WTC11 (cell line): Measurements from ENCODE around the gene COL5A1. TPM values are rescaled to one million over a fixed set of nuclear protein-coding genes. Genes with fewer than 3 reads are reported as not detected.

Experiments
- ATAC-seq: fragments of 200-7000 bp; cut with Tn5 transposase; 2 replicates; pipeline ENCODE4 v1.10.0; 2021; ENCODE audit warnings: mild to moderate bottlenecking, moderate library complexity
- CTCF ChIA-PET: fragments of 300-600 bp; sonication (Branson Sonifier 250); formaldehyde crosslinking; loops from one replicate; lab custom pipeline; 2021; ENCODE audit warnings: antibody characterized with exemption; lab: Charles Lee
- POLR2A ChIA-PET: fragments of 350-600 bp; sonication (Branson Sonifier 250); formaldehyde crosslinking; loops from one replicate; lab custom pipeline; 2021; ENCODE audit warnings: antibody characterized with exemption; lab: Charles Lee
- DNase-seq: peaks from one replicate; pipeline ENCODE4 v3.0.0; 2021; ENCODE audit warnings: low spot score
- H3K27ac Mint-ChIP-seq: 2 replicates; pipeline ENCODE4 v1.8.0; 2021; ENCODE audit warnings: mixed read lengths
- H3K27me3 Mint-ChIP-seq: 2 replicates; pipeline ENCODE4 v1.8.0; 2021; ENCODE audit warnings: low read depth, mild to moderate bottlenecking, moderate library complexity, mixed read lengths
- H3K36me3 Mint-ChIP-seq: 2 replicates; pipeline ENCODE4 v1.8.0; 2021; ENCODE audit warnings: mixed read lengths
- H3K4me1 Mint-ChIP-seq: 2 replicates; pipeline ENCODE4 v1.8.0; 2022; ENCODE audit warnings: mixed read lengths
- H3K4me3 Mint-ChIP-seq: 2 replicates; pipeline ENCODE4 v1.8.0; 2021; ENCODE audit warnings: mild to moderate bottlenecking, moderate library complexity, mixed read lengths
- H3K9me3 Mint-ChIP-seq: 2 replicates; pipeline ENCODE4 v1.8.0; 2021; ENCODE audit warnings: mixed read lengths
- ATF2 ChIP-seq: sonication (generic); formaldehyde crosslinking; IDR thresholded peaks from 2 replicates; pipeline ENCODE4 v1.8.1; 2022; ENCODE audit warnings: low read depth, missing genetic modification reagents, borderline replicate concordance
- CTCF ChIP-seq: fragments of 200-600 bp; IDR thresholded peaks from 2 replicates; pipeline ENCODE4 v1.8.0; 2022; ENCODE audit warnings: antibody characterized with exemption
- E2F4 ChIP-seq: sonication (generic); formaldehyde crosslinking; IDR thresholded peaks from 2 replicates; pipeline ENCODE4 v1.8.1; 2022; ENCODE audit warnings: low read depth, mild to moderate bottlenecking, moderate library complexity, missing genetic modification reagents, borderline replicate concordance
- ELF4 ChIP-seq: sonication (generic); formaldehyde crosslinking; IDR thresholded peaks from 2 replicates; pipeline ENCODE4 v1.8.1; 2022; ENCODE audit warnings: low read depth, mild to moderate bottlenecking, moderate library complexity, missing genetic modification reagents
- FOXJ3 ChIP-seq: sonication (generic); formaldehyde crosslinking; IDR thresholded peaks from 2 replicates; pipeline ENCODE4 v1.9.0; 2021; ENCODE audit warnings: missing genetic modification reagents, mild to moderate bottlenecking, borderline replicate concordance
- JAZF1 ChIP-seq: fragments of 250-450 bp; sonication (Bioruptor Pico); IDR thresholded peaks from 2 replicates; pipeline ENCODE4 v1.9.0; 2021; ENCODE audit warnings: moderate library complexity, mild to moderate bottlenecking, inconsistent platforms
- MLX ChIP-seq: sonication (generic); formaldehyde crosslinking; IDR thresholded peaks from 2 replicates; pipeline ENCODE4 v1.8.1; 2023; ENCODE audit warnings: mild to moderate bottlenecking, missing genetic modification reagents, moderate library complexity
- MYBL2 ChIP-seq: sonication (generic); formaldehyde crosslinking; IDR thresholded peaks from 2 replicates; pipeline ENCODE4 v1.8.1; 2023; ENCODE audit warnings: mild to moderate bottlenecking, moderate library complexity, missing genetic modification reagents
- PREB ChIP-seq: sonication (generic); formaldehyde crosslinking; IDR thresholded peaks from 2 replicates; pipeline ENCODE4 v1.8.1; 2022; ENCODE audit warnings: mild to moderate bottlenecking, missing genetic modification reagents, moderate library complexity, borderline replicate concordance
- PRRX2 ChIP-seq: fragments of 250-450 bp; sonication (Bioruptor Pico); IDR thresholded peaks from 2 replicates; pipeline ENCODE4 v1.8.0; 2021; ENCODE audit warnings: mild to moderate bottlenecking
- ZNF219 ChIP-seq: sonication (generic); formaldehyde crosslinking; IDR thresholded peaks from 2 replicates; pipeline ENCODE4 v1.8.0; 2023; ENCODE audit warnings: missing genetic modification reagents, mild to moderate bottlenecking, borderline replicate concordance
- ZNF671 ChIP-seq: fragments of 250-450 bp; sonication (Bioruptor Pico); IDR thresholded peaks from 2 replicates; pipeline ENCODE4 v1.8.0; 2021; ENCODE audit warnings: mild to moderate bottlenecking
- ZSCAN18 ChIP-seq: fragments of 250-450 bp; sonication (Bioruptor Pico); IDR thresholded peaks from 2 replicates; pipeline ENCODE4 v2.1.2; 2022; ENCODE audit warnings: mild to moderate bottlenecking, moderate library complexity
- total RNA-seq: library from RNA; stranded (reverse); gene quantifications from 3 replicates; pipeline ENCODE4 v1.2.3, GENCODE V29; 2021
- TF ChIP-seq, protein P1 (sequence below): sonication (generic); formaldehyde crosslinking; IDR thresholded peaks from 2 replicates; pipeline ENCODE4 v1.8.0; 2022; ENCODE audit warnings: mild to moderate bottlenecking, missing genetic modification reagents
- TF ChIP-seq, protein P2 (sequence below): fragments of 250-450 bp; sonication (Bioruptor Pico); IDR thresholded peaks from 2 replicates; pipeline ENCODE4 v1.8.0; 2021; ENCODE audit warnings: mild to moderate bottlenecking
- TF ChIP-seq, protein P3 (sequence below): sonication (generic); formaldehyde crosslinking; IDR thresholded peaks from 2 replicates; pipeline ENCODE4 v1.8.0; 2022; ENCODE audit warnings: mild to moderate bottlenecking, missing genetic modification reagents

COL5A1 gene
- total RNA-seq, 1 experiment from 2014 or later: 13.5 TPM

- H3K36me3 Mint-ChIP-seq: no peaks in the 10 kb centered on the region
- ChIA-PET POLR2A (no interaction called here), CTCF (interaction anchor here (1.0 to 1.9 kb wide), 6 partner anchors 8 to 228 kb away, joined by 3 to 11 read pairs (median 4); no protein-coding TSS in a partner anchor)
- TF ChIP-seq MLX (CRISPR knock-in tag) (no peak), E2F4 (no peak), FOXJ3 (CRISPR knock-in tag) (no peak), ZNF219 (CRISPR knock-in tag) (no peak), ZSCAN18 (CRISPR knock-in tag) (no peak), ATF2 (CRISPR knock-in tag) (no peak), ZNF671 (CRISPR knock-in tag) (no peak), JAZF1 (CRISPR knock-in tag) (no peak)
- TF ChIP-seq, protein P1, sequence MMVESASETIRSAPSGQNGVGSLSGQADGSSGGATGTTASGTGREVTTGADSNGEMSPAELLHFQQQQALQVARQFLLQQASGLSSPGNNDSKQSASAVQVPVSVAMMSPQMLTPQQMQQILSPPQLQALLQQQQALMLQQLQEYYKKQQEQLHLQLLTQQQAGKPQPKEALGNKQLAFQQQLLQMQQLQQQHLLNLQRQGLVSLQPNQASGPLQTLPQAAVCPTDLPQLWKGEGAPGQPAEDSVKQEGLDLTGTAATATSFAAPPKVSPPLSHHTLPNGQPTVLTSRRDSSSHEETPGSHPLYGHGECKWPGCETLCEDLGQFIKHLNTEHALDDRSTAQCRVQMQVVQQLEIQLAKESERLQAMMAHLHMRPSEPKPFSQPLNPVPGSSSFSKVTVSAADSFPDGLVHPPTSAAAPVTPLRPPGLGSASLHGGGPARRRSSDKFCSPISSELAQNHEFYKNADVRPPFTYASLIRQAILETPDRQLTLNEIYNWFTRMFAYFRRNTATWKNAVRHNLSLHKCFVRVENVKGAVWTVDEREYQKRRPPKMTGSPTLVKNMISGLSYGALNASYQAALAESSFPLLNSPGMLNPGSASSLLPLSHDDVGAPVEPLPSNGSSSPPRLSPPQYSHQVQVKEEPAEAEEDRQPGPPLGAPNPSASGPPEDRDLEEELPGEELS: no peak
- TF ChIP-seq, protein P2, sequence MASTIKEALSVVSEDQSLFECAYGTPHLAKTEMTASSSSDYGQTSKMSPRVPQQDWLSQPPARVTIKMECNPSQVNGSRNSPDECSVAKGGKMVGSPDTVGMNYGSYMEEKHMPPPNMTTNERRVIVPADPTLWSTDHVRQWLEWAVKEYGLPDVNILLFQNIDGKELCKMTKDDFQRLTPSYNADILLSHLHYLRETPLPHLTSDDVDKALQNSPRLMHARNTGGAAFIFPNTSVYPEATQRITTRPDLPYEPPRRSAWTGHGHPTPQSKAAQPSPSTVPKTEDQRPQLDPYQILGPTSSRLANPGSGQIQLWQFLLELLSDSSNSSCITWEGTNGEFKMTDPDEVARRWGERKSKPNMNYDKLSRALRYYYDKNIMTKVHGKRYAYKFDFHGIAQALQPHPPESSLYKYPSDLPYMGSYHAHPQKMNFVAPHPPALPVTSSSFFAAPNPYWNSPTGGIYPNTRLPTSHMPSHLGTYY (CRISPR knock-in tag): no peak
- DNase-seq (no peak), ATAC-seq (no peak)
- H3K9me3 Mint-ChIP-seq: peaks cover 15% of the 10 kb centered on the region
- peaks cover 9% of the 10 kb centered on the region for H3K4me1 Mint-ChIP-seq
- H3K27me3 Mint-ChIP-seq: no peaks in the 10 kb centered on the region
- no peak overlapping the region for H3K4me3 Mint-ChIP-seq
- no peak overlapping the region for H3K27ac Mint-ChIP-seq
Measured at GRCh38 chr9:134671341-134672113, 29.9 kb downstream of the COL5A1 start.

DNA sequence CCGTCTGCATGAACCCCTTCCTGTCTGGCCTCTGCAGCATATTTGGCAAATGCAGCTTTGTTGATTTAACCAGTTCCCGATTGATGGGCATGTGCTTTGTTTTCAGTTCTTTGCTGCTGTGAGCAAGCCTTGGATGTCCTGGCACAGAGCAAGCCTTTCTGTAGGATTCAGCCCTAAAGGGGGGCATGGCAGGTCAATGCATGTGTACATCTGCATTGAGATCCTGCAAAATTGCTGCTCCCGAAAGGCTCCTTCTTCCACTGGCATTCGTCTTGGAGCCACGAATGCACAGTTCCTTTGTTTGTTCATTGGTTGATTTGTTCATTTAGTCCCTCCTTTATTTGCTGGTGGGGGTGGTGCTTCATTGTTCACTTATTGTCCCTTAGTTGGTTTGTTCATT lies 34.8 kb downstream of the COL5A1 start:
- H3K9me3 Mint-ChIP-seq: peaks cover 7% of the 10 kb centered on the region
- POLR2A ChIA-PET: no interaction called here
- TF ChIP-seq MYBL2 (CRISPR knock-in tag): no peak
- TF ChIP-seq PREB (CRISPR knock-in tag): no peak
- TF ChIP-seq ELF4 (CRISPR knock-in tag): no peak
- TF ChIP-seq, protein P1: no peak
- no peak for TF ChIP-seq PRRX2 (CRISPR knock-in tag)
- TF ChIP-seq CTCF: no peak
- TF ChIP-seq, protein P3, sequence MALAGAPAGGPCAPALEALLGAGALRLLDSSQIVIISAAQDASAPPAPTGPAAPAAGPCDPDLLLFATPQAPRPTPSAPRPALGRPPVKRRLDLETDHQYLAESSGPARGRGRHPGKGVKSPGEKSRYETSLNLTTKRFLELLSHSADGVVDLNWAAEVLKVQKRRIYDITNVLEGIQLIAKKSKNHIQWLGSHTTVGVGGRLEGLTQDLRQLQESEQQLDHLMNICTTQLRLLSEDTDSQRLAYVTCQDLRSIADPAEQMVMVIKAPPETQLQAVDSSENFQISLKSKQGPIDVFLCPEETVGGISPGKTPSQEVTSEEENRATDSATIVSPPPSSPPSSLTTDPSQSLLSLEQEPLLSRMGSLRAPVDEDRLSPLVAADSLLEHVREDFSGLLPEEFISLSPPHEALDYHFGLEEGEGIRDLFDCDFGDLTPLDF (CRISPR knock-in tag): no peak
- no peaks in the 10 kb centered on the region for H3K27me3 Mint-ChIP-seq
- DNase-seq: no peak
- H3K27ac Mint-ChIP-seq: no peak overlapping the region
- H3K4me3 Mint-ChIP-seq: no peak overlapping the region
- 0 out of 2 replicates have a peak, but pooled peaks cover 5% of the 10 kb centered on the region for H3K4me1 Mint-ChIP-seq
- no peaks in the 10 kb centered on the region for H3K36me3 Mint-ChIP-seq
- CTCF ChIA-PET: interaction anchor here (1.5 kb wide), 1 partner anchor 16 kb away, joined by 3 read pairs; no protein-coding TSS in a partner anchor
- no peak for ATAC-seq
